ENCODE measurements around the gene COL4A3.

The COL4A3 gene

DNA sequence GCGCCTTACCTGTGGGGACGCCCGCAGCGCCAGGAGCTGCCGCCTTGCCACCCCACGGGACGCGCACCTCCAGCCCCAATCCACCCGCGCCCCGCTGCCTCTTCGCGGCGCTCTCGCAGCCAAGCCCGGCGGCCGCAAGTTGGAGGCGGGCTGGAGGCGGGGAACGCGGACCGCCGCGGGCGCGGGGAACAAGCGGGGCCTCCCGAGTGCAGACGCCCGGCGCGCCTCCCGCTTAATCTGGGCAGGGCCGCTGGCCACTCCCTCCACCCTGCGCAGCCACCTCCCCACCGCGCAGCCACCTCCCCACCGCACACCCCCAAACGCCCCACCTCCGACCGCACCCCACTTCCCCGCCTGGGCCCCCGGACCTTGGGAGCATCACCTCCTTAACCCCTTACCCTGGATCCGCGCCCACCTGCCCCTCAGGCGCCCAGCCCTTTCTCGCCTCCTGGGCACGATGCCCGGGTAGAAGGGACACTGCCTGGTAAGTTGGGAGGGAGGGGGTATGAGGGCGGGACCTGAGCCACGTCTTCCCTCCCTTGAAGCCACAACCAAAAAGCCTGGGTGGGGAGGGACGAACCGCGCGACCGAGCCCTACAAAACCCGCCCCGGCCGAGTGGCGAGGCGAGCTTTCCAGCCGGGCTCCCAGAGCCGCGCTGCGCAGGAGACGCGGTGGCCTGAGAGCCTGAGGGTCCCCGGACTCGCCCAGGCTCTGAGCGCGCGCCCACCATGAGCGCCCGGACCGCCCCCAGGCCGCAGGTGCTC lies at the start of gene COL4A3, which contains the start of gene COL4A4:
Gene COL4A3 (plus strand): TSS at position 627 of the 765 bp plus-strand sequence. CDS start 103 bp downstream, at position 730.
Gene COL4A4 (minus strand): TSS at position 208 of the 765 bp plus-strand sequence. CDS start 16,722 bp downstream, outside the sequence.
- DNase-seq, result no peak

DNA sequence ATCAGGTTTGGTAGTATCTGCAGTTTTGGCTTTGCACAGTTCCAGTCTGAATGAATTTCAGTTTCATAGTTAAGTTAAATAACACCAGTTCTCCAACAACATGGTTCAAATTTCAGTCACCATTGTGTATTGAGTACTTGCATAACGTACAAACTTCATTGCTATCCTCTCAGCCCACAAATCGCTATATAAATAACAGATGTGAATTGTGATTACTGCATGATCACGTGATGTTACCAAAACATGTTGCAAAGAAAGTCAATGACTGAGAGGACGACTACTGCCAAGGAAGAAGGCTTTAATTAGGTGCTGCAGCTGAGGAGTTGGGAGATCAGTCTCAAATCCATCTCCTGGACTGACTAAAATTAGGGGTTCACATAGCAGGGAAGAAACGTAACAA lies 48.7 kb upstream of the COL4A3 start:
- DNase-seq, result no peak

DNA sequence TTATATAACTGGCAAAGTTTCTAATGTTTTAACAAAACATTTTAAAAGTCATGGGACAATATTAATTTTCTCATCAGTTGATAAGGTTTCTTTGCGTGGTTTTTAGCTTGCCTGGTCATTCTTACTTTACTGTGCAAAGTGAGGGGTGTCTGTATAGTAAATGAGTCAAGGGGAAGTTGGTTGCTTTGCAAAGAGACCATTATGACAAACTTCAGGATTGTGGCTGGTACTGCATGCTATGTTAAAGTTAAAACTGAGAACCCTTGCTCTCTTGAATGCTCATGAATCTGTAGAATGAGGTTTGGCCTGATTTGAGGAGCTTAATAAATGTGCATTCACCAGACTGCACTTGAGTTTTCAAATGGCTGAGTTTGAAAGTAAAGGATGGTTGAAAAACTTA lies 47.4 kb upstream of the COL4A3 start:
- DNase-seq, result peak in 1 of 2 experiments; percentile 7

DNA sequence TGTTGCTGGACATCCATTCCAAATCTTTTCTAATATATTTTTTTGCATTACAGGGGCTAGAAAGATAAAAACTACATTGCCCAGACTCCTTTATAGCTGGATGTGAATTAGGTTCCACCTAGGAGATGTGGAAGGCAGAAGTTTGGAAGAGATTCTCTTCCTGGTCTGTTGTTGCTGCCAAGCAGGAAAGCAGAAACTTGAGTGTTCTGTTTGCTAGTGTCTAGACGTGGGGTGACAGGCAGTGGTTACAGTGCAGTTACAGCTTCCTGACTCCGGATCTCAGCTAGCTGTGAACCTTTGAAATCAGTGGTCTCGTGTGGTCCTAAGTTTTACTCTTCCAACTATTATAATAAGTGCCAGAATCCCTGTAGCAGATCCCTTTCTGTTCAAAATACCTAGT lies 46.6 kb upstream of the COL4A3 start:
- DNase-seq, result peak in 1 of 2 experiments; percentile 14

DNA sequence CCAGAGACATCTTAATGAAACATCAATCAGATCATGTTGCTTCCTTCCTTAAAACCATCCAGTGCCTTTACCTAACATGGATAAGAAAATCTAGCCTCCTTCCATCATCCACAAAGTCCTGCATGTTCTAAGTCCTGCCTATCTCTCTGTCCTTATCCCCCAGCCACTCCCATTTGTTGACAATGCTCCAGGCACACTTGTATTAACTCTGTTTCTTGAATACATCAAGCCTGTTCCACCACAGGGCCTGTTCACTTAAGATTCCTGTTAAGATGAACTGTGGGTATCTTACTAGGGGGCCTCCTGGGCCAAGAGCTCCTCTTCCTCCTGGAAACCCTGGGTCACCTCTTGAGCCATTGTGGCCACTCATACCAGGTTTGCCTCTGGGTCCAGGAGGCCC lies 46.1 kb upstream of the COL4A3 start:
- DNase-seq, result no peak

DNA sequence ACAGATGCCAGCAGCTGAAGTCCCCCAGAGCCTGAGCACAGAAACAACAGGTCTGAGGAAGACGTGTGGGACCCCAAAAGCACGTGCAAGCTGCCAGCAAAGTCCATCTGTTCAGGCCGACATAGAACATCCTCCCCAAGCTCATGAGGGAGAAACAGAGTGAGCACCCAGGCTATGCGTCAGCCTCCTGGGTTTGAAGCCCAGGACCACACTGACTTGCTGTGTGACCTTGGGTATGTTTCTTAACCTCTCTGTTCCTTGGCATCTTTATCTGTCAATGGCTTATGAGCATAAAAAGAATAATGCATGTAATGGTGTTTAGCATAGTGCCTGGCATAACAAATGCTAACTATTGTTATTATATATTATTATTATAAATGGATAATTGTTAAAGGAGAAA lies 40.7 kb upstream of the COL4A3 start:
- DNase-seq, result no peak

DNA sequence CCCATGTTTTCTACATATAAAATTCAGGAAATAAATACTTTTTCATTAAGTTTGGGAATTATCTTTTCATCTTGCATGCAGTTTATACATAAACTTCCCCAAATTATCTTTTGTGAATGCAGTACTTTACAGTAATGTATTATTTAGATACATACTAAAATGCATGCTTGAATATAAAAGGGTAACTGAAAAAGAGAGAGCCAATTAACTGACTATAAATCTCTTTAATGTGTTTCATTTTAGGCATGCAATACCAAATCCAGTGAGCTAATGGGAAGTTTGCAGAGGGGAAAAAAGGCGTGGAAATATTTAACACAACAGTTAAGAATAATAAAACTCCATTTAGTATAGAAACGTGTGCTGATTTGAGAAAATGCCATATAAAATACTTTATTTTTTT lies 39.6 kb upstream of the COL4A3 start:
- DNase-seq, result no peak

DNA sequence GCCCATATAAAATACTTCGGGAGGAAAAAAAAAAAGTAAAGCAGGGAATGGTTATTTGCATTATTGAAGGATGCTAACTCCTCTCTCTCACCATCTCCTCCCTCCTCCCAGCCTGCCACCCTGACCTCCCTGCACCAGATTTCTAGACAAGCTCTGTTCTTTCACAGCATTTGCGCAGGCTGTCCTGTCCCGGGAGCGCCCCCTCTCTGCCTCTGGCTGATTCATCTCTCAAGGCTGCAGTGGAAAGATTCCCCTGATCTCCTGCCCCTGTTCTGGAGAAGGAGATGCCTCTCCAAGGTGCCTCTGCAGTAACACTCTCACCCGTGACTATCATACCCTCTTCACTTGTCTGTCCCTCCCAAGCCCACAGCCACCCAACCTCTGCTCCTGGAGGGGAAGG lies 38.9 kb upstream of the COL4A3 start:
- peak; percentile 3 to 5 for DNase-seq

GRCh38 chr2:227127201-227127600 lies 37.2 kb upstream of the COL4A3 start:
- no peak for DNase-seq

GRCh38 chr2:227130636-227131035 lies 33.8 kb upstream of the COL4A3 start:
- DNase-seq, result no peak

DNA sequence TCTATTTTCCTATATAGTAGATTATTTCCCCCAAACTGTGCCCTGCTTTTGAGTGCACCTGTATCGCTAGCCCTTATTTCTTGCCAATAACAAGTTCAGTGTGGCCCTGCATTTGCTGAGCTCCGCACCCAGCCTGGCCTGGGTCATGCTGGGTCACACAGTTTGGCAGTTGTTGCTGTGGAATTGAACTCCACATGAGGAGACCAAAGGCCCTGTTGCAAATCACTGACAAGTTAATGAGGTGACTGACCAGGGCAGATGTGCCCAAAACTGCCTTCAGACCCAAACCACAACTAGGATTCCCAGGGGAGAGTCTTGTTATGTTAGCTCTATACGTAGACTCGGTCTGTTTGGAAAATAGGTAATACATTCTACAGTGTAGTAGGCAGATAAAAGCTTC lies 31.4 kb upstream of the COL4A3 start:
- no peak for DNase-seq

GRCh38 chr2:227134591-227134990 lies 29.8 kb upstream of the COL4A3 start:
- no peak for DNase-seq

- DNase-seq, result no peak
Measured at GRCh38 chr2:227141301-227141700, 23.1 kb upstream of the COL4A3 start.

DNA sequence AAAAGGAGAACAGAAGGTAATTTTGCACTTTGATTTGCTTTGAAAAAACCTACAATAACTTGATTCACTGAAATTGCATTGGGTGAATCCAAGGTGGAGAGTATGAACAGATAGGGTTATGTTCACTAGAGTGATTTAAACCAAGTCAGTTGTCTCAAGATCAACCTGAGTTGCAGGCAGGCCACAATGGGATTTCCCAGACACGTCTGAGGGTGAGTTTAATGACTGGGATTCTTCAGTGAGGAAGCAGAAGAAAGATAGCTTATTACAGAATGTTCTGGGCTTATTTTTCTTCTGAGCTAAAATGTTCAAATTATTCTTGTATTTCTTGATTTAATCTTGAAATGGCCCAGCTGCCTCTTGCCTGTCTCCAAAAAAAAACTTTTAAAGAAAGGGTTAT lies 20.5 kb upstream of the COL4A3 start:
- DNase-seq, result no peak

DNA sequence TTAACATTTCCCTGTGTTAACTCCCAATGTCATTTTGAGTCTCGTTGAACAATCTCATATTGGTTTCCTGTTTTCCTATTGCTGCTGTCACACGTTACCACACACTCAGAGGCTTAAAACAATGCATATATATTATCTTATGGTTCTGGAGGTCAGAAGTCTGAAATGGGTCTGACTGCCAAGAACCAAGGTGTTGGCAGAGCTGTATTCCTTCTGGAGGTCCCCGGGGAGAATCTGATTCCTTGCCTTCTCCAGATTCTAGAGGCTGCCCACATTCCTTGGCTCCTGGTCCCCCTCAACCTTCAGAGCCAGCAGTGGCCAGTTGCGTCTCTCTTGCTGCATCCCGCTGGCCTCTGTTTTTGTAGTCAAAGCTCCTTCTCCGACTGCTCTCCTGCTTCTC lies 18.0 kb upstream of the COL4A3 start:
- DNase-seq, result no peak

DNA sequence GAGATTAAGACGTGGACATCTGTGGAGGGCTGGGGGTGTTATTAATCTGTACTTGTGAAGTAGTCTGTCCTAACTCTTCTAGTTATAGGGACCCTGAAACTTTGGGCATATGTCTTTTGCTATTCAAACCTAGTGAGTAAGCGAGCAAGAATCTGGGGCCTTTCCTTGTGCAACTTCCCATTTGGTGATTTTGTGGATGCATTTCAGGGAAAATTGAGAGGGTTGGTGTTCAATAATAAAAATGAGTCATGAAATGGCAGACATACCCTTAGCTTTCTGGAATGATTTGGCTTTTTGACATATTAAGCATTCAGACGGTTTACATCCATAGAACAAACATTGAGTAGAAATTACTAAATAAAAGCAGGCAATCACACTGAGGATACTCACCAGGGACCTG lies 17.4 kb upstream of the COL4A3 start:
- no peak for DNase-seq

- DNase-seq, result no peak
Measured at GRCh38 chr2:227148106-227148505, 16.3 kb upstream of the COL4A3 start.

GRCh38 chr2:227150222-227150936 lies 14.0 kb upstream of the COL4A3 start:
- no peak for DNase-seq

GRCh38 chr2:227152093-227152766 lies 12.2 kb upstream of the COL4A3 start:
- no peak for DNase-seq

DNA sequence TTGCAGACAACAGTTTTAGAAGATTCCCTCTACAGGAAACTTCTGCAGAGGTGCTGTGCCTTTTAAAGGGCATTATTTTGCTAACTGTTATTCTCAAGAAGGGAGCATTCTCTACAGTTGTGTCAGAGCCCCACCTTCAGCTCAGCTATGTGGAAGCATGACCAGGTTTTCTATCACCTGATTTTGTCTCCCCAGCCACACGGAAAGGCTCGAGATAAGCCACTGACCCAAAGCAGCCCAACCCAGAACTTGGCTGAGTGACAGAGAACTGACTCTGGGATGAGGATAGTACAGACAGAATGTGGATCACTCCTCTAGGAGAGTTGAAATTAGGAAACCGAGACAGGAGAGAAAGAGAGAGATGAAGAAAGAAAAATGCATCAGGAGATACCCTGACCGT lies 11.1 kb upstream of the COL4A3 start:
- DNase-seq, result no peak

- DNase-seq, result no peak
Measured at GRCh38 chr2:227153758-227154486, 10.5 kb upstream of the COL4A3 start.

- no peak for DNase-seq
Measured at GRCh38 chr2:227154986-227155774, 9.2 kb upstream of the COL4A3 start.

All from Kasumi-1 (cell line).